Neural cell (in vitro differentiated cells): ENCODE results near the gene RPS6KC1.

Source experiments
- POLR2AphosphoS5 ChIP-seq: IDR thresholded peaks from 2 replicates; pipeline ENCODE4 v1.6.1; 2012
- TAF1 ChIP-seq: IDR thresholded peaks from 2 replicates; pipeline ENCODE4 v1.6.1; 2012; ENCODE audit warnings: low read depth
- TF ChIP-seq, protein P1 (sequence below): IDR thresholded peaks from 2 replicates; pipeline ENCODE4 v1.6.1; 2012; ENCODE audit warnings: borderline replicate concordance
- TF ChIP-seq, protein P2 (sequence below): fragments of 450-650 bp; IDR thresholded peaks from 2 replicates; pipeline ENCODE4 v1.5.1; 2014; ENCODE audit warnings: antibody characterized with exemption, mild to moderate bottlenecking, moderate library complexity; ENCODE audit not compliant: poor library complexity, severe bottlenecking

DNA sequence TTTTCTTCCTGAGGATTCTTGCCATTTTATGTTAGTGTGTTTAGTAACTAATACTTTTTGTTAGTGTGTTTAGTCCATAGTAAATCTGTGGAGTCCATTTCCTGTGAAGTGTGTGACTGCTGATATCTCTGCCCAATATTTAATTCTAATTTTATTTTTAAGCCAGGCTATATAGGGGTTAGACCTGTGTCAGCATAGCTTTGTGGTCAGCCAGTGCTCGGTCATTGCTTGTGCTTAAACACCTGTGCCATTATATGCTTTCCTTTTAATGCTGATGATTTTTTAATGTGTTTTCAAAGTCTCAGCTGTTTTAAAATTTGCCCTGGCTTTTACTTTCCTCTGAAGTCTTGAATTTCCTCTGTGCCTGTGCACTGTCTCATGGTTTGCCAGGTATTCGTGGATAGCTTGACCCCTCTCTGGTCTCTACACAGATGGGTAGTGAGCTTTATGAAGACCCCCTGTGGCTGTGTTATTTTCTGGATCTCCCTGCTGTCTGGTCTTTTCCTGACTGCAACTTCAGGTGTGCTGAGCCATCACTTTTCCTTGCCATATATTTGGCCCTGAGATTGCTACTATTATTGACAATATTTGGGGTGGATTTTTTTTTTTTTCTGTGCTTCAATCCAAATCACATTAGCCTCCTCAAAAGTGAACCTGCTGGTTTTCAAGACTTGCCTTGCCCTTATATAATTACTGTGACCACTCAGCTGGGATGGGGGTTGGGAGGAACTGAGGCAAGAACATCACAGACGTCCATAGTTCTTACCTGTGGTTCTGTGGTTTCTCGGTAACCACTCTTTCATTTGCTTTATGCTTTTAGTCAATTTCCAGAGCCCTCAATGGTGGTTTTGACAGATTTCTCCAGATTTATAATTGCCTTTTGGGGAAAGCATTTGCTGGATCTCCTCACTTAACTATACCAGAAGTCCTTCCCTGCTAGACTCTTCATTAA lies 59.6 kb downstream of the RPS6KC1 start:
- TF ChIP-seq, protein P1, sequence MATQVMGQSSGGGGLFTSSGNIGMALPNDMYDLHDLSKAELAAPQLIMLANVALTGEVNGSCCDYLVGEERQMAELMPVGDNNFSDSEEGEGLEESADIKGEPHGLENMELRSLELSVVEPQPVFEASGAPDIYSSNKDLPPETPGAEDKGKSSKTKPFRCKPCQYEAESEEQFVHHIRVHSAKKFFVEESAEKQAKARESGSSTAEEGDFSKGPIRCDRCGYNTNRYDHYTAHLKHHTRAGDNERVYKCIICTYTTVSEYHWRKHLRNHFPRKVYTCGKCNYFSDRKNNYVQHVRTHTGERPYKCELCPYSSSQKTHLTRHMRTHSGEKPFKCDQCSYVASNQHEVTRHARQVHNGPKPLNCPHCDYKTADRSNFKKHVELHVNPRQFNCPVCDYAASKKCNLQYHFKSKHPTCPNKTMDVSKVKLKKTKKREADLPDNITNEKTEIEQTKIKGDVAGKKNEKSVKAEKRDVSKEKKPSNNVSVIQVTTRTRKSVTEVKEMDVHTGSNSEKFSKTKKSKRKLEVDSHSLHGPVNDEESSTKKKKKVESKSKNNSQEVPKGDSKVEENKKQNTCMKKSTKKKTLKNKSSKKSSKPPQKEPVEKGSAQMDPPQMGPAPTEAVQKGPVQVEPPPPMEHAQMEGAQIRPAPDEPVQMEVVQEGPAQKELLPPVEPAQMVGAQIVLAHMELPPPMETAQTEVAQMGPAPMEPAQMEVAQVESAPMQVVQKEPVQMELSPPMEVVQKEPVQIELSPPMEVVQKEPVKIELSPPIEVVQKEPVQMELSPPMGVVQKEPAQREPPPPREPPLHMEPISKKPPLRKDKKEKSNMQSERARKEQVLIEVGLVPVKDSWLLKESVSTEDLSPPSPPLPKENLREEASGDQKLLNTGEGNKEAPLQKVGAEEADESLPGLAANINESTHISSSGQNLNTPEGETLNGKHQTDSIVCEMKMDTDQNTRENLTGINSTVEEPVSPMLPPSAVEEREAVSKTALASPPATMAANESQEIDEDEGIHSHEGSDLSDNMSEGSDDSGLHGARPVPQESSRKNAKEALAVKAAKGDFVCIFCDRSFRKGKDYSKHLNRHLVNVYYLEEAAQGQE, result no peak
- no peak for TF ChIP-seq TAF1
- TF ChIP-seq POLR2AphosphoS5, result no peak
- TF ChIP-seq, protein P2, sequence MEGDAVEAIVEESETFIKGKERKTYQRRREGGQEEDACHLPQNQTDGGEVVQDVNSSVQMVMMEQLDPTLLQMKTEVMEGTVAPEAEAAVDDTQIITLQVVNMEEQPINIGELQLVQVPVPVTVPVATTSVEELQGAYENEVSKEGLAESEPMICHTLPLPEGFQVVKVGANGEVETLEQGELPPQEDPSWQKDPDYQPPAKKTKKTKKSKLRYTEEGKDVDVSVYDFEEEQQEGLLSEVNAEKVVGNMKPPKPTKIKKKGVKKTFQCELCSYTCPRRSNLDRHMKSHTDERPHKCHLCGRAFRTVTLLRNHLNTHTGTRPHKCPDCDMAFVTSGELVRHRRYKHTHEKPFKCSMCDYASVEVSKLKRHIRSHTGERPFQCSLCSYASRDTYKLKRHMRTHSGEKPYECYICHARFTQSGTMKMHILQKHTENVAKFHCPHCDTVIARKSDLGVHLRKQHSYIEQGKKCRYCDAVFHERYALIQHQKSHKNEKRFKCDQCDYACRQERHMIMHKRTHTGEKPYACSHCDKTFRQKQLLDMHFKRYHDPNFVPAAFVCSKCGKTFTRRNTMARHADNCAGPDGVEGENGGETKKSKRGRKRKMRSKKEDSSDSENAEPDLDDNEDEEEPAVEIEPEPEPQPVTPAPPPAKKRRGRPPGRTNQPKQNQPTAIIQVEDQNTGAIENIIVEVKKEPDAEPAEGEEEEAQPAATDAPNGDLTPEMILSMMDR, result no peak
